B cell (primary cell): ENCODE data around the gene AUTS2.

Source experiments
- CTCF ChIP-seq: fragments of 200-600 bp; IDR thresholded peaks from one replicate; pipeline ENCODE4 v1.8.0; 2022; ENCODE audit warnings: antibody characterized with exemption, mild to moderate bottlenecking
- EZH2 ChIP-seq: IDR thresholded peaks from 2 replicates; pipeline ENCODE4 v1.6.1; 2012; ENCODE audit warnings: borderline replicate concordance, low read depth, mild to moderate bottlenecking, moderate library complexity, low read length; ENCODE audit not compliant: insufficient read depth, poor library complexity, severe bottlenecking

- no peak for TF ChIP-seq EZH2
- TF ChIP-seq CTCF, result no peak
Observed at GRCh38 chr7:70318511-70318910, 720.2 kb downstream of the AUTS2 start.
